Activated T-helper 17 cell treated with anti-CD3 and anti-CD28 coated beads, Interleukin-2, amount 50 U/mL, for 72 hours (primary cell): ENCODE results near the gene ZXDA. TPM values are rescaled to one million over a fixed set of nuclear protein-coding genes. Genes with fewer than 3 reads are reported as not detected.
A peak's percentile ranks its signal among the peaks of the same experiment; 100 is the strongest.
"Not testable (repeated sequence)": the region's sequence is repeated elsewhere in the genome, so short reads cannot be mapped to it uniquely, and the experiment has no call there.

Experiments used
- ATAC-seq: fragments of 150-1000 bp; cut with Tn5 transposase; replicated peaks from 2 replicates; pipeline ENCODE4 v1.10.0; 2021; ENCODE audit warnings: mild to moderate bottlenecking, moderate library complexity
- H3K27ac Mint-ChIP-seq: one replicate; pipeline ENCODE4 v1.8.0; 2022; ENCODE audit warnings: mixed read lengths
- H3K27me3 Mint-ChIP-seq: one replicate; pipeline ENCODE4 v1.8.0; 2022; ENCODE audit warnings: mixed read lengths
- H3K36me3 Mint-ChIP-seq: one replicate; pipeline ENCODE4 v1.8.0; 2022; ENCODE audit warnings: low read depth, mild to moderate bottlenecking, mixed read lengths
- H3K4me1 Mint-ChIP-seq: one replicate; pipeline ENCODE4 v1.8.0; 2022; ENCODE audit warnings: mixed read lengths
- H3K4me3 Mint-ChIP-seq: one replicate; pipeline ENCODE4 v1.8.0; 2022; ENCODE audit warnings: mild to moderate bottlenecking, mixed read lengths
- H3K9me3 Mint-ChIP-seq: one replicate; pipeline ENCODE4 v1.8.0; 2022; ENCODE audit warnings: mixed read lengths
- total RNA-seq, 2 donors: library from RNA; stranded (reverse); gene quantifications; one replicate each; pipeline ENCODE4 v1.2.3, GENCODE V29; 2022

The ZXDA gene, protein sequence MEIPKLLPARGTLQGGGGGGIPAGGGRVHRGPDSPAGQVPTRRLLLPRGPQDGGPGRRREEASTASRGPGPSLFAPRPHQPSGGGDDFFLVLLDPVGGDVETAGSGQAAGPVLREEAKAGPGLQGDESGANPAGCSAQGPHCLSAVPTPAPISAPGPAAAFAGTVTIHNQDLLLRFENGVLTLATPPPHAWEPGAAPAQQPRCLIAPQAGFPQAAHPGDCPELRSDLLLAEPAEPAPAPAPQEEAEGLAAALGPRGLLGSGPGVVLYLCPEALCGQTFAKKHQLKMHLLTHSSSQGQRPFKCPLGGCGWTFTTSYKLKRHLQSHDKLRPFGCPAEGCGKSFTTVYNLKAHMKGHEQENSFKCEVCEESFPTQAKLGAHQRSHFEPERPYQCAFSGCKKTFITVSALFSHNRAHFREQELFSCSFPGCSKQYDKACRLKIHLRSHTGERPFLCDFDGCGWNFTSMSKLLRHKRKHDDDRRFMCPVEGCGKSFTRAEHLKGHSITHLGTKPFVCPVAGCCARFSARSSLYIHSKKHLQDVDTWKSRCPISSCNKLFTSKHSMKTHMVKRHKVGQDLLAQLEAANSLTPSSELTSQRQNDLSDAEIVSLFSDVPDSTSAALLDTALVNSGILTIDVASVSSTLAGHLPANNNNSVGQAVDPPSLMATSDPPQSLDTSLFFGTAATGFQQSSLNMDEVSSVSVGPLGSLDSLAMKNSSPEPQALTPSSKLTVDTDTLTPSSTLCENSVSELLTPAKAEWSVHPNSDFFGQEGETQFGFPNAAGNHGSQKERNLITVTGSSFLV
- 1 to 10 TPM; 2.2 to 4.6 TPM for total RNA-seq

DNA sequence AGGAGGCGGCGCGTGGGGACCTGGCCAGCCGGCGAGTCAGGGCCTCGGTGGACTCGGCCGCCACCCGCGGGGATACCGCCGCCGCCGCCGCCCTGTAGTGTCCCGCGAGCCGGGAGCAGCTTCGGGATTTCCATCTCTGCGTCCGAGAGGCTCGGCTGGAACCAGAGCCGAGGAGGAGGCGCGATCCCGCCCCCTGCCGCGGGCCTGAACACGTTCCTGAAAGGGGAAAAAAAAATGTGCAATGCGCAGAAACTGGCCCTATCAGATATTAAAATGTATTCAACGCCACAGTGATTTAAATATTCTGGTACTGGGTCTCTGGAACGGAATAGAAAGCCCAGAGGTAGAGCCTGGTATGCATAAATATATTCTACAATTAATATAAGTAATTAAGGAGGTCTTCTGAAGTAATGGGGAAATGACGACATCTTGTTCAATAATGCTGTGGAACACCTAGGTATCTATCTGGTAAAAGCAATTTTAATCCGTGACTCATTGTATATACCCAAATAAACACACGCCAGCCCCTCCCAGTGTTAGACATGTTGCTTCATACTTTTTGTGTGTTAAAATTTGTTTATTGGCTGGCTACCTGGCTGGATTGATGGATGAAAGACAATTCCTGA is at the start of gene ZXDA:
TSS of gene ZXDA (minus strand) at position 172 of the 626 bp plus-strand sequence. CDS start at position 134, 38 bp downstream.
- peak; percentile 59 for ATAC-seq
- Mint-ChIP-seq H3K27ac (peak within 1 kb of the TSS; percentile 92), H3K36me3 (peaks cover 17% of the 10 kb centered on the region), H3K4me3 (peak within 1 kb of the TSS; percentile 86), H3K4me1 (peaks cover 13% of the 10 kb centered on the region)
- not testable (repeated sequence) for H3K9me3 Mint-ChIP-seq, H3K27me3 Mint-ChIP-seq

DNA sequence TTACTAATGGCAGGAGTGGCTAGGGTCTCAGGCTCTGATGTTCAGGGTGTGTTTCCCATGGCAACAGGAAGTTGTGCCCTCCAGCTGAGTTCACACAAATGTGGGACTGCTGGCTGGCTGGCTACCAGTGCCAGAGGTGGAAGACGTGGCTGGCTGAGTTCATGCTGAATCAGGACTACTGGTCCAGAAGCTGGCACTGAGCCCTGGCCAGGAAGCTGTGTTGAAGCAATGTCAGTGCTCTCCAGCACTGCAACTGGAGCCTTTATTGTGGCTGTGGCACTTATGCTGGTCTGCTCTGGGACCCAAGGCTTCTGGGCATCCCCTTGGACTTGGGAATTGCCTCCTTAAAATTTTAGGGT is 42.0 kb upstream of the ZXDA start:
- ATAC-seq = no peak
- no peaks in the 10 kb centered on the region for H3K9me3 Mint-ChIP-seq
- H3K36me3 Mint-ChIP-seq = no peaks in the 10 kb centered on the region
- no peak overlapping the region for H3K27ac Mint-ChIP-seq
- no peaks in the 10 kb centered on the region for H3K27me3 Mint-ChIP-seq
- H3K4me3 Mint-ChIP-seq = no peak overlapping the region
- no peaks in the 10 kb centered on the region for H3K4me1 Mint-ChIP-seq

DNA sequence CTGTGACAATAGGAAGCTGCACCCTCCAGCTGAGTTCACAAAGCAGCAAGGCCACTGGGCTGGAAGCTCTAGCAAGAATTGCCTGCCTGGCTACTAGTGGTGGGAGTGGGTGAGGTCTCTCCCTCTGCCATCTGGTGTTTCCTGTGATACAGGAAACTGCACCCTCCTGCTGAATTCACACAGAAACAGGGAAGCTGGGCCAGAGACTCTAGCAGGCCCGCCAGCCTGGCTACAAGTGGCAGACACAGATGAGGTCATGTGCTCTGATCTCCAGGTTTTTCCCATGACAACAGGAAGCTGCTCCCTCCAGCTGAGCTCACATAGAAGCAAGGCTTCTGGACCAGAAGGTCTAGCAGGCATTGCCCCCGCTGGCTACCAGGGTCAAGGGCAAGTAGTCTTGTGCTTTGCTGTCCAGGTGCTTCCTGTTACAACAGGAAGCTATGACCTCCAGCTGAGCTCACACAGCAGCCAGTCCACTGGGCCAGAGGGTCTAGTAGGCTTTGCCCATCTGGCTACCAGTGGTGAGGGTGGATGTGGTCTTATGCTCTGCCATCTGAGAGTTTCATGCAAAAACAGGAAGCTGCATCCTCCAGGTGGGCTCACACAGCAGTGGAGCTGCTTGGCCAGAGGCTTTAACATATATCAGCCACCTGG is 41.5 kb upstream of the ZXDA start:
- no peaks in the 10 kb centered on the region for H3K36me3 Mint-ChIP-seq
- no peaks in the 10 kb centered on the region for H3K27me3 Mint-ChIP-seq
- H3K4me3 Mint-ChIP-seq = no peak overlapping the region
- ATAC-seq = no peak
- no peak overlapping the region for H3K27ac Mint-ChIP-seq
- no peaks in the 10 kb centered on the region for H3K9me3 Mint-ChIP-seq
- H3K4me1 Mint-ChIP-seq = no peaks in the 10 kb centered on the region

DNA sequence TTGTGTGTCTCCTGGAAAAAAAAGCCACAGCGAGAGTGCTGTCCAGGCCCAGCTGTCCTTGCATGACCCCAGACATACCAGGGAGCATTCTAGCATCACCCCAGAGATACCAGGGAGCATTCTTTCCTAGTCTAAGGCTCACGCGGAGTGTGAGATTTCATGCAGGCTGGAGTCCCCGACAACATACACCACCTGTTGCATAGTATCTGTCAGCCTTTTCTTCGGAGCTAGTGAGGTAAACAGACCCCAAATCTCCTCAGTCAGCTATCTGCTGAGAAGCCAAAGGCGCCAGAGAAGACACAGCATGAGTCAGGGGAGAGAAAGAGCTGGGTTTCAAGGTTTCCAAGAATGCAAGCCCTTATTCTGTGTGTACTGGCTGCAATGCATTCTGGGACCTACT is 23.1 kb upstream of the ZXDA start:
- Mint-ChIP-seq H3K4me1 (no peaks in the 10 kb centered on the region), H3K9me3 (no peaks in the 10 kb centered on the region), H3K36me3 (no peaks in the 10 kb centered on the region), H3K27ac (no peak overlapping the region), H3K4me3 (no peak overlapping the region), H3K27me3 (no peaks in the 10 kb centered on the region)
- no peak for ATAC-seq

DNA sequence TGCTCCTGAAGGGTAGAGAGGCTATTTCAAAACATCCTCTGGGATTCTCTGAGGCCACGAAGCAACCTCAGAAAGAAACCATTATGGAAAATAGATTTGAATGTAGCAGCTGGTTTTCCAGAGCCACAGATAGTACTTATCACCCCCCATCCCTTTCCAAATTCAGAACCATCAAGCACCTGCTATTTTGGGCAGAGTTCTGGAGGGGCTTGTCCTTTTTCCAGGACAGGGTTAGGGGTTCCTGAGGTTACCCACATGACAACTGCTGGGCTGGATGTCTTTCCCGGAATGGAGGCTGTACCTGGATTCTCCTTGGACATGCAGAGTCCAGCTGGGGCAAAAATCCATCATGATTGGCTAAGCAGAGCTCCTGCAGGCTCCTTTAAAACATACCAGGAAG is 22.0 kb upstream of the ZXDA start:
- H3K4me1 Mint-ChIP-seq = no peaks in the 10 kb centered on the region
- no peak for ATAC-seq

DNA sequence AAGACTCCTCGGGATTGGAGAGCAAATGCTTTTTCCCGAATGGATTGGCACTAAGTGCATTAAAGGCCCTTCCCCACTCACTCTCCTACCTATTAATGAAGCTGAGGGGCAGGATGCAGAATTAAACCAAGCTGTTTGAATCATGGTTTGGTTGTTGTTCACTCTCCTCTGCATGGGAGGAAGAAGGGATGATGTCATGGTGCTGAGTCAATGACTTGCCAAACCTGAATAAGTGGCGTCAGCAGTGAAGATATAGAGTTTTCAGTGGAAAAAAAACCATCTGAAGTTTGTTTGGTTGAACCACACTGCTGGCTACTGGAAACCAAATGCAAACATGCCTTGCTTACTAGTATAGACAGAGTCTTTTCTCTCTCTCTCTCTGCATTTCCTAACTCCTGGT is 19.8 kb upstream of the ZXDA start:
- peak; percentile 77 for ATAC-seq
- Mint-ChIP-seq H3K9me3 (no peaks in the 10 kb centered on the region), H3K4me1 (no peaks in the 10 kb centered on the region), H3K4me3 (no peak overlapping the region), H3K27me3 (no peaks in the 10 kb centered on the region), H3K36me3 (no peaks in the 10 kb centered on the region), H3K27ac (no peak overlapping the region)

More for the DNA sequence above, 22.0 kb upstream of the ZXDA start:
- Mint-ChIP-seq H3K9me3 (no peaks in the 10 kb centered on the region), H3K27me3 (no peaks in the 10 kb centered on the region), H3K4me3 (no peak overlapping the region), H3K36me3 (no peaks in the 10 kb centered on the region), H3K27ac (no peak overlapping the region)

DNA sequence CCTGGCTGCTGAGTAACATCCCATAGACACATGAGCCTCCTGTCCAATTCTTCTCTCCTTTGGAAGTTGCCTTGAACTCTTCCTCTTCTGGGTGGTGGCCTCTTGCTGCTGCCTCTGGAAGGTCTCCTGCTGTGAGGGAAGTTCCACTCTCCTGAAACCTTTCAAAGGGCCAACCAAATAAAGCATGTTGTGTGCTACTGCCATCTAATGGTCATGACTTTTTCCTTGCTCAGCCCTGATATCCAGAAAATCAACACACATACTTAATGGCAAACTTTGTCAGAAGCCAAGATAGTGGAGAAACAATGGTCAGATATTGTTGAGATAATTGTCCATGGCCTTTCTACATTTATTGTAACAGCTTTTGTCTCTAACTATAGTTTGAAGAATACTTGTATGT is 19.1 kb upstream of the ZXDA start:
- Mint-ChIP-seq H3K27ac (no peak overlapping the region), H3K4me3 (no peak overlapping the region), H3K9me3 (no peaks in the 10 kb centered on the region), H3K36me3 (no peaks in the 10 kb centered on the region), H3K4me1 (no peaks in the 10 kb centered on the region), H3K27me3 (no peaks in the 10 kb centered on the region)
- ATAC-seq = peak; percentile 29

DNA sequence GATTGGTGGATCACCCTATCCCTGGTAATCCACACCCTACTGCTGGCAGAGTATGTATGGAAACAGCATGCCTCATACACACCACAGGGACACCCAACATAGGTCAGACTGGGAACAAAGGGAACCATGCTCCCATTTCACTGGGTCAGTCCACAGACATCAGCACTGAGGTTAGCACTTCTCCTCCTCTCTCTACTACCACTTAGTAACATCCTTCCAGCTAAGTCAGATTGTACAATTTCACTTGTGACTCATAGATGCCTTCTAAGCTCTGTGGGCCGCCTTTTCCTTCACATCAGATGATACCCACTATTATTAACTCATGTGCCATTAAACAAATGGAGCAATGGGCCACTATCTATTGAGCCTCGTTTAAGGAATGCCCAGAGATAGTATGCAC is 15.5 kb upstream of the ZXDA start:
- Mint-ChIP-seq H3K4me3 (no peak overlapping the region), H3K36me3 (no peaks in the 10 kb centered on the region), H3K27ac (no peak overlapping the region), H3K27me3 (no peaks in the 10 kb centered on the region), H3K4me1 (no peaks in the 10 kb centered on the region), H3K9me3 (no peaks in the 10 kb centered on the region)
- ATAC-seq = peak; percentile 56

DNA sequence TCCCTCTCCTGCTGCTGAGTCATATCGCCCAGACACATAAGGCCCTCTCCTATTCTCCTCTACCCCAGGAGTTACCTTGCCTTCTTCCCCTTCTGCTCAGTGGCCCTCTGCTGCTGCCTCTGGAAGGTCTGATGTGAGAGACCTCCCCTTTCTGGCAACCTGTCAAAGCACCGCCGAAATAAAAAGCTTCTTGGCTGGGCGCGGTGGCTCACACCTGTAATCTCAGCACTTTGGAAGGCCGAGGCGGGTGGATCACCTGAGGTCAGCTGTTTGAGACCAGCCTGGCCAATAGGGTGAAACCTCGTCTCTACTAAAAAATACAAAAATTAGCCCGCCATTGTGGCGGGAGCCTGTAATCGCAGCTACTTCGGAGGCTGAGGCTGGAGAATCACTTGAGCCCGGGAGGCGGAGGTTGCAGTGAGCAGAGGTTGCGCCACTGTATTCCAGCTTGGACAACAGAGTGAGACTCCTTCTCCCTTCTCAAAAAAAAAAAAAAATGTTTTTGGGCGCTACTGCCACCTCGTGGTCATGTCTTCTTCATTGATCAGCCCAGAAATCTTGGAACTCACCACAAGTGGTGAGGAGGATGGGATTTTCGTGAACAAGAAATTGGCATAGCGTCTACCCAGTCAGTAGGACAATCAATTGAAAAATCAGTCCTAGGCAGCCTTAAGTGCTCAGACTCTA is 8.6 kb upstream of the ZXDA start:
- H3K27ac Mint-ChIP-seq = no peak overlapping the region
- H3K4me3 Mint-ChIP-seq = no peak overlapping the region
- H3K36me3 Mint-ChIP-seq = no peaks in the 10 kb centered on the region
- no peaks in the 10 kb centered on the region for H3K9me3 Mint-ChIP-seq
- no peak for ATAC-seq
- no peaks in the 10 kb centered on the region for H3K27me3 Mint-ChIP-seq
- no peaks in the 10 kb centered on the region for H3K4me1 Mint-ChIP-seq

DNA sequence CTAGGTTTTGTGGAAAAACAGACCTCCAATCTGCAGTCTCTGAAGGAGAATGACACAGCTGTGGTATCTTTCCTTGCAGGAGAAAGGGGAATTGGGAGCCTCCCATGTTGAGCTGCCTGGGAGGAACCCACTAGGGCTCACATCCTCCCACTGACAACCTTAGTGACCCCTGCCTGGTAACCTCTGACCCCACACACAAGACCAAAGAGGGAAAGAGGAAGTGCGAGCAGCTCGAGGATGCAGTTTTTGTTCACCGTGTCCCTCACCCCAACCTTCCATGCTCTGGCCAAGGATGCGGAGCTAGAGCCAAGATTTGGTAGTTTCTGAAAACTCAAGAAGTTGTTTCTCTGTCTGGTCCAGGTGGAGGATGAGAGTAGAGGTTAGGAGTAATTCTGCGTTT is 5.4 kb upstream of the ZXDA start:
- Mint-ChIP-seq H3K4me1 (no peaks in the 10 kb centered on the region), H3K9me3 (no peaks in the 10 kb centered on the region), H3K27me3 (no peaks in the 10 kb centered on the region), H3K36me3 (no peaks in the 10 kb centered on the region), H3K4me3 (no peak overlapping the region), H3K27ac (no peak overlapping the region)
- ATAC-seq = no peak

DNA sequence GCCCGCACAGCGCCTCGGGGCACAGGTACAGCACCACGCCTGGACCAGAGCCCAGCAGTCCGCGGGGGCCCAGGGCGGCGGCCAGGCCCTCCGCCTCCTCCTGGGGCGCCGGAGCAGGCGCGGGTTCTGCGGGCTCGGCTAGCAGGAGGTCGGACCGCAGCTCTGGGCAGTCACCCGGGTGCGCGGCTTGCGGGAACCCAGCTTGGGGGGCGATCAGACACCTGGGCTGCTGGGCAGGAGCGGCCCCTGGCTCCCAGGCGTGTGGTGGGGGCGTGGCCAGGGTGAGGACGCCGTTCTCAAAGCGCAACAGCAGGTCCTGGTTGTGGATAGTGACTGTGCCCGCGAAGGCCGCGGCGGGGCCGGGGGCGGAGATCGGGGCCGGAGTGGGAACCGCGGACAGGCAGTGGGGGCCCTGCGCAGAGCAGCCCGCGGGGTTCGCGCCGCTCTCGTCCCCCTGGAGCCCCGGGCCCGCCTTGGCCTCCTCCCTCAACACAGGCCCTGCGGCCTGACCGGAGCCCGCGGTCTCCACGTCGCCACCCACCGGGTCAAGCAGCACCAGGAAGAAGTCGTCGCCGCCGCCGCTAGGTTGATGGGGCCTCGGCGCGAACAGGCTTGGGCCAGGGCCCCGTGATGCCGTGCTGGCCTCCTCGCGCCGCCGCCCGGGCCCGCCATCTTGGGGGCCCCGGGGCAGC is 517 bp downstream of the ZXDA start:
- H3K4me1 Mint-ChIP-seq = peaks cover 13% of the 10 kb centered on the region
- H3K36me3 Mint-ChIP-seq = peaks cover 20% of the 10 kb centered on the region
- not testable (repeated sequence) for H3K27ac Mint-ChIP-seq, H3K9me3 Mint-ChIP-seq, H3K27me3 Mint-ChIP-seq
- ATAC-seq = peak; percentile 87
- peak overlapping the region; percentile 86 for H3K4me3 Mint-ChIP-seq

DNA sequence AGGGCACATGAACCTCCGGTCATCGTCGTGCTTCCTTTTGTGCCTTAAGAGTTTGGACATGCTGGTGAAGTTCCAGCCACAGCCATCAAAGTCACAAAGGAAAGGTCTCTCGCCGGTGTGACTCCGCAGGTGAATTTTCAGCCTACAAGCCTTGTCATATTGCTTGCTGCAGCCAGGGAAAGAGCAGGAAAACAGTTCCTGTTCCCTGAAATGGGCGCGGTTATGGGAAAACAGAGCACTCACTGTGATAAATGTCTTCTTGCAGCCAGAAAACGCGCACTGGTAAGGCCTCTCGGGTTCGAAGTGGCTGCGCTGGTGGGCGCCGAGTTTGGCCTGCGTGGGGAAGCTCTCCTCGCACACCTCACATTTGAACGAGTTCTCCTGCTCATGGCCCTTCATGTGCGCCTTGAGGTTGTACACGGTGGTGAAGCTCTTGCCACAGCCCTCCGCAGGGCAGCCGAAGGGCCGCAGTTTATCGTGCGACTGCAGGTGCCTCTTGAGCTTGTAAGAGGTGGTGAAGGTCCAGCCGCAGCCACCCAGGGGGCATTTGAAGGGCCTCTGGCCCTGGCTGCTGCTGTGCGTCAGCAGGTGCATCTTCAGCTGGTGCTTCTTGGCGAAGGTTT is 1.2 kb downstream of the ZXDA start:
- peaks cover 20% of the 10 kb centered on the region for H3K36me3 Mint-ChIP-seq
- H3K9me3 Mint-ChIP-seq, H3K27me3 Mint-ChIP-seq, H3K27ac Mint-ChIP-seq: not testable (repeated sequence)
- peak overlapping the region; percentile 36 for H3K4me3 Mint-ChIP-seq
- ATAC-seq = peak; percentile 1
- peaks cover 13% of the 10 kb centered on the region for H3K4me1 Mint-ChIP-seq

DNA sequence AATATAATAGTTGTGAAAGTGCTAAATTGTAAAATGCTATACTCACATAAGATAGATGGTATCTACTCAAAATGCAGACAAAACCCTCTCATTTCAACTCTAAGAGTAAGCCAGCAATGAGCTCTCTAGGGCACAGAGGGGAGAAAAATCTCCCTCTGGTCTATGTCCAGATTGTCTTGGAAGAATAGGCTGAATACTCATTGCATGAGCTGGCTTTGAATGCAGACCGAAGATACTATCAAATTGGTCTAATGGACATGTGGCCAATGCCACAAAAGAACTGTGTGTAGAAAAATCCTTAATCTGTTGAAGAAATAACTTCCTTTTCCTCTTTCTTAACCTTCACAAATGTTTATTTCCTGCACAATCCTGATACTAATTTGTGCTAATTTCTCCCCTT is 3.5 kb downstream of the ZXDA start:
- Mint-ChIP-seq H3K4me3 (peak overlapping the region; percentile 74), H3K27ac (peak overlapping the region; percentile 16)
- ATAC-seq = no peak

More for the DNA sequence above, 3.5 kb downstream of the ZXDA start:
- Mint-ChIP-seq H3K4me1 (peaks cover 22% of the 10 kb centered on the region), H3K36me3 (peaks cover 20% of the 10 kb centered on the region), H3K27me3 (no peaks in the 10 kb centered on the region), H3K9me3 (no peaks in the 10 kb centered on the region)
